Neutrophil (primary cell): ENCODE measurements around the gene TENT5C.

Source experiments
- H3K27ac ChIP-seq: fragments of 200-600 bp; sonication (generic); 2 replicates; pipeline ENCODE4 v1.5.1; 2016; ENCODE audit warnings: mild to moderate bottlenecking, moderate library complexity
- H3K27me3 ChIP-seq: fragments of 200-600 bp; sonication (generic); 2 replicates; pipeline ENCODE4 v1.6.0; 2016; ENCODE audit warnings: mild to moderate bottlenecking
- H3K36me3 ChIP-seq: fragments of 200-600 bp; sonication (generic); 2 replicates; pipeline ENCODE4 v1.5.1; 2017
- H3K4me1 ChIP-seq, 2 experiments: fragments of 200-600 bp in 1 of 2; sonication (generic) in 1 of 2; 1 replicate in 1 of 2; 2 replicates in 1 of 2; pipeline versions ENCODE4 v1.5.1 to v1.6.1; 2013 to 2016; ENCODE audit warnings: low read depth in 1 of 2, low read length in 1 of 2, mild to moderate bottlenecking in 1 of 2, moderate library complexity in 1 of 2; ENCODE audit not compliant: control insufficient read depth in 1 of 2, insufficient read depth in 1 of 2
- H3K4me3 ChIP-seq, 2 experiments: fragments of 200-600 bp in 1 of 2; sonication (generic) in 1 of 2; 1 replicate in 1 of 2; 2 replicates in 1 of 2; pipeline ENCODE4 v1.5.1; 2013 to 2016; ENCODE audit warnings: low read depth in 1 of 2, low read length in 1 of 2, mild to moderate bottlenecking in 1 of 2, moderate library complexity in 1 of 2
- H3K9me3 ChIP-seq: fragments of 200-600 bp; sonication (generic); 2 replicates; pipeline ENCODE4 v1.5.1; 2016
- CTCF ChIP-seq: fragments of 200-600 bp; sonication (generic); IDR thresholded peaks from 2 replicates; pipeline ENCODE4 v1.5.1; 2016; ENCODE audit warnings: antibody characterized with exemption

Gene TENT5C

DNA sequence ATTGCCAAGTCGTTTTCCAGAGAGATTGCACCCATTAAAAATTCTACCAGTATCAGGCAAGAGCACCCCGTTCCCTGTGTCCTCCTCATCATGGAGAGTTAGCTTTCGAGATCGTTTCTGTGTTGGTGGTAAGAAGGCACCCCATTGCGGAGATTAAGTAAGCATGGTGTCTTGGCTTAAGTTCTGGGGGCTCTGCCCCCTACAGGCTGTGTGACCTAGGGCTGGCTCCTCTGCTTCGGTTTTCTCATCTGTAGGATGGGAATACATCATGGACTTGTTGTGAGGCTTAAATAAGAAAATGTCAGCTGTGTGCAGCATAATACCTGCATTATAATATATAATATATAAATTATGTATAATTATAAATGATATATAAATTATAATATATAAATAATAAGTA is 36.8 kb upstream of the TENT5C start:
- Histone ChIP-seq H3K4me1 (peaks cover 0 to 5% of the 10 kb centered on the region in 2 experiments), H3K36me3 (no peaks in the 10 kb centered on the region), H3K4me3 (no peak overlapping the region), H3K27me3 (no peaks in the 10 kb centered on the region), H3K27ac (no peak overlapping the region), H3K9me3 (no peaks in the 10 kb centered on the region)
- no peak for TF ChIP-seq CTCF

- no peaks in the 10 kb centered on the region for H3K27me3 ChIP-seq
- peaks cover 0 to under 1% of the 10 kb centered on the region in 2 experiments for H3K4me1 ChIP-seq
- H3K4me3 ChIP-seq: no peak overlapping the region
- no peak overlapping the region for H3K27ac ChIP-seq
- no peak for TF ChIP-seq CTCF
- H3K36me3 ChIP-seq: no peaks in the 10 kb centered on the region
- H3K9me3 ChIP-seq: no peaks in the 10 kb centered on the region
Observed at GRCh38 chr1:117569856-117570255, 36.0 kb upstream of the TENT5C start.

DNA sequence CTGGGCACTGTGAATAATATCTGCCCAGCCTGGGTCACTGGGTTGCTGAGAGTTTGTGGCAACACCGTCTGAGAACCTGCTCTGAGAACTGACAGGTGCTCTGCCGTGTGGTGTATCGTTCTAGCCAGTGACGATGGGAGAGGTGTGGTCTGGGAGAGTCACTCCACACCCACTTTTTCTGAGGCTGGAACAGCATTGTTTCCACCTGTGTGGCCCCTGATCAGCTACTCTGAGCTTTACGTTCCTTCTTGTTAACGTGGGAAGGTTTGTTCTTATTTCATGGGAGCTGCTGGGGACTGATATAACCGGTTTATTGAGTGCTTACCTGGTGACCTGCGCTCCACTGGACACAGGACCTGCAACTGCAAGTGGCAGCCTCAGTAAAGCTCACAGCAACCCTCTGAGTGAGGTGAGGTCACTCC is 34.8 kb upstream of the TENT5C start:
- no peaks in the 10 kb centered on the region for H3K36me3 ChIP-seq
- no peaks in the 10 kb centered on the region for H3K4me1 ChIP-seq
- H3K27me3 ChIP-seq: no peaks in the 10 kb centered on the region
- H3K27ac ChIP-seq: no peak overlapping the region
- no peaks in the 10 kb centered on the region for H3K9me3 ChIP-seq
- TF ChIP-seq CTCF: no peak
- H3K4me3 ChIP-seq: no peak overlapping the region

DNA sequence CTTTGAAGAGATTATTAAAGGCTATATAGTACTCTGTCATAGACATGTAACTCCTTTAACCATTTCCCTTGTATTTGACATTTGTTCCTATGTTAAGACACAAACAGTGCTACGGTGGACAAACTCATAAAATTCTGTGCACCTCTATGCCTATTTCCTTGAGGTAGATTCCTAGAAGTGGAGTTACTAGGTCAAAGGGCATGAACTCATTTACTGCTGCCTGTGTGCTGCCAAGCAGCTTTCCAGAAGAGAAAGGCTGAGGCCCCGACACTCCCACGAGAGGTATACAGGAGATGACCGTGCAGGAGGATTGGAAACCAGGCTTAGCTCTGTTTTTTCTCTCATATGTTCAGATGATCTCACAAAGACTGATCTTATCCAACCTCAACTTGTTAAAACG is 34.4 kb upstream of the TENT5C start:
- H3K27ac ChIP-seq: no peak overlapping the region
- H3K4me3 ChIP-seq: no peak overlapping the region
- H3K27me3 ChIP-seq: no peaks in the 10 kb centered on the region
- TF ChIP-seq CTCF: no peak
- H3K9me3 ChIP-seq: no peaks in the 10 kb centered on the region
- H3K4me1 ChIP-seq: no peaks in the 10 kb centered on the region
- no peaks in the 10 kb centered on the region for H3K36me3 ChIP-seq

GRCh38 chr1:117572546-117572945 is 33.3 kb upstream of the TENT5C start:
- no peak for TF ChIP-seq CTCF
- H3K27me3 ChIP-seq: no peaks in the 10 kb centered on the region
- H3K36me3 ChIP-seq: no peaks in the 10 kb centered on the region
- H3K4me3 ChIP-seq: no peak overlapping the region
- H3K9me3 ChIP-seq: no peaks in the 10 kb centered on the region
- H3K27ac ChIP-seq: no peak overlapping the region
- no peaks in the 10 kb centered on the region for H3K4me1 ChIP-seq
